ENCODE results near the gene OR2H2. TPM values are rescaled to one million over a fixed set of nuclear protein-coding genes. Genes with fewer than 3 reads are reported as not detected.

OR2H2 gene
- total RNA-seq, 1 donor = under 0.01 TPM

GRCh38 chr6:29627755-29628418, 43.0 kb downstream of the OR2H2 start:
- DNase-seq (ENCODE audit: low read depth in 2 of 3, low spot score in 2 of 3) = peak in 2 of 3 donors; percentile 60 to 71

GRCh38 chr6:29628419-29629281, 43.7 kb downstream of the OR2H2 start:
- peak in 2 of 3 donors; percentile 54 to 56 for DNase-seq (ENCODE audit: low read depth in 2 of 3, low spot score in 2 of 3)

GRCh38 chr6:29629571-29629970, 44.6 kb downstream of the OR2H2 start:
- DNase-seq (ENCODE audit: low read depth in 2 of 3, low spot score in 2 of 3) = no peak

- DNase-seq (ENCODE audit: low read depth in 2 of 3, low spot score in 2 of 3) = no peak
These were observed 45.4 kb downstream of the OR2H2 start for GRCh38 chr6:29630315-29630714.

- DNase-seq (ENCODE audit: low read depth in 2 of 3, low spot score in 2 of 3) = no peak
These were observed 46.4 kb downstream of the OR2H2 start for GRCh38 chr6:29631209-29631810.

GRCh38 chr6:29631860-29632731, 47.2 kb downstream of the OR2H2 start:
- peak in 2 of 3 donors; percentile 51 to 53 for DNase-seq (ENCODE audit: low read depth in 2 of 3, low spot score in 2 of 3)

GRCh38 chr6:29632789-29633533, 48.0 kb downstream of the OR2H2 start, which contains the start of gene GABBR1:
Gene GABBR1 (minus strand): TSS chr6:29633183. CDS start chr6:29632385, 798 bp downstream.
- DNase-seq (ENCODE audit: low read depth in 2 of 3, low spot score in 2 of 3) = peak in 2 of 3 donors; percentile 72 to 73

- peak in 1 of 3 donors; percentile 17 for DNase-seq (ENCODE audit: low read depth in 2 of 3, low spot score in 2 of 3)
These were observed 48.6 kb downstream of the OR2H2 start for GRCh38 chr6:29633534-29633905.

- DNase-seq (ENCODE audit: low read depth in 2 of 3, low spot score in 2 of 3) = no peak
These were observed 52.3 kb downstream of the OR2H2 start for GRCh38 chr6:29637247-29637646.

Small RNAs within 50 kb of the gene (small RNA-seq; reads per million reads assigned to genes)
- gene SNORD32B (not detected), gene SUMO2P1 (not detected), gene TMEM183AP1 (not detected)

Other genes with a start within 250 kb of the OR2H2 start
- not detected for gene OR5V1, start 216.3 kb upstream of the OR2H2 start, total RNA-seq
- gene OR12D3, start 209.8 kb upstream of the OR2H2 start, total RNA-seq = not detected
- gene OR12D2, start 189.5 kb upstream of the OR2H2 start, total RNA-seq = not detected
- gene OR12D1, start 170.2 kb upstream of the OR2H2 start, total RNA-seq = not detected
- under 0.01 TPM for gene OR10C1, start 145.8 kb upstream of the OR2H2 start, total RNA-seq
- gene OR11A1, start 128.1 kb upstream of the OR2H2 start, total RNA-seq = not detected
- not detected for gene OR2H1, start 128.0 kb upstream of the OR2H2 start, total RNA-seq
- not detected for gene MAS1L, start 97.2 kb upstream of the OR2H2 start, total RNA-seq
- not detected for gene UBD, start 25.4 kb upstream of the OR2H2 start, total RNA-seq
- 19.1 TPM for gene GABBR1, start 48.1 kb downstream of the OR2H2 start, total RNA-seq
- not detected for gene MOG, start 72.0 kb downstream of the OR2H2 start, total RNA-seq
- 1.9 TPM for gene ZFP57, start 96.0 kb downstream of the OR2H2 start, total RNA-seq
- 161 TPM for gene HLA-F, start 138.3 kb downstream of the OR2H2 start, total RNA-seq
- not detected for gene HLA-G, start 242.7 kb downstream of the OR2H2 start, total RNA-seq